ENCODE data around the gene KIF19. TPM values are rescaled to one million over a fixed set of nuclear protein-coding genes. Genes with fewer than 3 reads are reported as not detected.

Gene KIF19
- total RNA-seq, 4 donors from 2014 or later = 1.4 to 4.4 (median 1.8) TPM

GRCh38 chr17:74380086-74380958 lies 54.3 kb downstream of the KIF19 start:
- no peaks in the 10 kb centered on the region for H3K36me3 ChIP-seq
- peak overlapping the region; percentile 70 to 83 (median 82) for H3K27ac ChIP-seq
- TF ChIP-seq EP300 (IDR thresholded peaks at IDR 0.05; ENCODE audit: low read depth) (no peak), POLR2A (IDR thresholded peaks at IDR 0.05) (peak; percentile 32), POLR2AphosphoS5 (IDR thresholded peaks at IDR 0.05) (peak in 2 of 3 donors; percentile 4 to 12)
- TF ChIP-seq, protein P1, sequence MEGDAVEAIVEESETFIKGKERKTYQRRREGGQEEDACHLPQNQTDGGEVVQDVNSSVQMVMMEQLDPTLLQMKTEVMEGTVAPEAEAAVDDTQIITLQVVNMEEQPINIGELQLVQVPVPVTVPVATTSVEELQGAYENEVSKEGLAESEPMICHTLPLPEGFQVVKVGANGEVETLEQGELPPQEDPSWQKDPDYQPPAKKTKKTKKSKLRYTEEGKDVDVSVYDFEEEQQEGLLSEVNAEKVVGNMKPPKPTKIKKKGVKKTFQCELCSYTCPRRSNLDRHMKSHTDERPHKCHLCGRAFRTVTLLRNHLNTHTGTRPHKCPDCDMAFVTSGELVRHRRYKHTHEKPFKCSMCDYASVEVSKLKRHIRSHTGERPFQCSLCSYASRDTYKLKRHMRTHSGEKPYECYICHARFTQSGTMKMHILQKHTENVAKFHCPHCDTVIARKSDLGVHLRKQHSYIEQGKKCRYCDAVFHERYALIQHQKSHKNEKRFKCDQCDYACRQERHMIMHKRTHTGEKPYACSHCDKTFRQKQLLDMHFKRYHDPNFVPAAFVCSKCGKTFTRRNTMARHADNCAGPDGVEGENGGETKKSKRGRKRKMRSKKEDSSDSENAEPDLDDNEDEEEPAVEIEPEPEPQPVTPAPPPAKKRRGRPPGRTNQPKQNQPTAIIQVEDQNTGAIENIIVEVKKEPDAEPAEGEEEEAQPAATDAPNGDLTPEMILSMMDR (IDR thresholded peaks at IDR 0.05) = peak; percentile 11 to 73 (median 33)
- in situ Hi-C loops (cut with MboI; ENCODE audit: low pct_ligation_motif_present in 1 of 4, low pct_unique_long_range_greater_than_20kb in 1 of 4, low sequenced_read_pairs in 3 of 4) = no loop called here
- DNase-seq = peak; percentile 68
- peaks cover 13 to 25% (median 19%) of the 10 kb centered on the region in 4 donors for H3K4me1 ChIP-seq
- intact Hi-C loops (cut with DNase I; ENCODE audit: low total_unique reads) = no loop called here
- peak overlapping the region in 1 of 4 donors; percentile 6 for H3K4me3 ChIP-seq
- WGBS, 2 donors (ENCODE audit: low coverage in 1 of 2) = 10 to 21% methylated on average over 5 to 17 of the region's 17 CpGs
- no peaks in the 10 kb centered on the region for H3K9me3 ChIP-seq
- no peaks in the 10 kb centered on the region for H3K27me3 ChIP-seq

- Histone ChIP-seq H3K9me3 (no peaks in the 10 kb centered on the region), H3K27ac (peak overlapping the region; percentile 70 to 83 (median 82)), H3K4me3 (no peak overlapping the region), H3K4me1 (peaks cover 13 to 25% (median 19%) of the 10 kb centered on the region in 4 donors), H3K36me3 (no peaks in the 10 kb centered on the region), H3K27me3 (no peaks in the 10 kb centered on the region)
- TF ChIP-seq EP300 (IDR thresholded peaks at IDR 0.05; ENCODE audit: low read depth) (no peak), POLR2A (IDR thresholded peaks at IDR 0.05) (no peak), POLR2AphosphoS5 (IDR thresholded peaks at IDR 0.05) (no peak)
- TF ChIP-seq, protein P1 (IDR thresholded peaks at IDR 0.05) = peak in 1 of 5 experiments; percentile 6
- intact Hi-C loops (cut with DNase I; ENCODE audit: low total_unique reads) (no loop called here), in situ Hi-C loops (cut with MboI; ENCODE audit: low pct_ligation_motif_present in 1 of 4, low pct_unique_long_range_greater_than_20kb in 1 of 4, low sequenced_read_pairs in 3 of 4) (no loop called here)
- 67% methylated on average over 15 of the region's 15 CpGs; no CpG with 5 or more reads in 1 of the 2 donors for WGBS, 2 donors (ENCODE audit: low coverage in 1 of 2)
- DNase-seq = peak; percentile 30
Observed at GRCh38 chr17:74380959-74381808, 55.2 kb downstream of the KIF19 start.

- DNase-seq = no peak
- H3K36me3 ChIP-seq = no peaks in the 10 kb centered on the region
- no peak overlapping the region for H3K4me3 ChIP-seq
- no peaks in the 10 kb centered on the region for H3K27me3 ChIP-seq
- 88% methylated on average over 5 of the region's 5 CpGs; no CpG with 5 or more reads in 1 of the 2 donors for WGBS, 2 donors (ENCODE audit: low coverage in 1 of 2)
- H3K27ac ChIP-seq = no peak overlapping the region
- intact Hi-C loops (cut with DNase I; ENCODE audit: low total_unique reads) (no loop called here), in situ Hi-C loops (cut with MboI; ENCODE audit: low pct_ligation_motif_present in 1 of 4, low pct_unique_long_range_greater_than_20kb in 1 of 4, low sequenced_read_pairs in 3 of 4) (no loop called here)
- peaks cover 13 to 27% (median 24%) of the 10 kb centered on the region in 4 donors for H3K4me1 ChIP-seq
- TF ChIP-seq EP300 (IDR thresholded peaks at IDR 0.05; ENCODE audit: low read depth) (no peak), POLR2A (IDR thresholded peaks at IDR 0.05) (no peak), POLR2AphosphoS5 (IDR thresholded peaks at IDR 0.05) (no peak)
- TF ChIP-seq, protein P1 (IDR thresholded peaks at IDR 0.05) = no peak
- no peaks in the 10 kb centered on the region for H3K9me3 ChIP-seq
Observed at GRCh38 chr17:74383141-74383540, 57.1 kb downstream of the KIF19 start.

- no peaks in the 10 kb centered on the region for H3K9me3 ChIP-seq
- 82 to 83% methylated on average over 2 to 3 of the region's 3 CpGs for WGBS, 2 donors (ENCODE audit: low coverage in 1 of 2)
- intact Hi-C loops (cut with DNase I; ENCODE audit: low total_unique reads) (no loop called here), in situ Hi-C loops (cut with MboI; ENCODE audit: low pct_ligation_motif_present in 1 of 4, low pct_unique_long_range_greater_than_20kb in 1 of 4, low sequenced_read_pairs in 3 of 4) (no loop called here)
- no peaks in the 10 kb centered on the region for H3K36me3 ChIP-seq
- H3K4me3 ChIP-seq = no peak overlapping the region
- no peak for TF ChIP-seq POLR2A (IDR thresholded peaks at IDR 0.05)
- TF ChIP-seq, protein P1 (IDR thresholded peaks at IDR 0.05) = no peak
- TF ChIP-seq POLR2AphosphoS5 (IDR thresholded peaks at IDR 0.05) = no peak
- no peak for TF ChIP-seq EP300 (IDR thresholded peaks at IDR 0.05; ENCODE audit: low read depth)
- H3K4me1 ChIP-seq = peaks cover under 1 to 16% (median 13%) of the 10 kb centered on the region in 4 donors
- no peak overlapping the region for H3K27ac ChIP-seq
- no peaks in the 10 kb centered on the region for H3K27me3 ChIP-seq
- DNase-seq = no peak
Observed at GRCh38 chr17:74385201-74385600, 59.2 kb downstream of the KIF19 start.
